GM18951 (cell line): ENCODE results near the gene MDM4.

Source experiments
- POLR2A ChIP-seq: IDR thresholded peaks from 4 replicates; pipeline ENCODE4 v1.6.1; 2011; ENCODE audit warnings: mild to moderate bottlenecking; ENCODE audit not compliant: insufficient read length, insufficient read depth; ENCODE audit errors: extremely low read depth
- in situ Hi-C: fragments of 300-500 bp; cut with MboI; formaldehyde crosslinking; loops from one replicate; pipeline ENCODE4 v1.12.0; 2022; ENCODE audit warnings: low sequenced_read_pairs, mixed read lengths, inconsistent platforms; ENCODE audit not compliant: unreplicated experiment

MDM4 gene

GRCh38 chr1:204499511-204500468 is 16.4 kb upstream of the MDM4 start:
- in situ Hi-C loops = loop anchor here (5.0 kb wide), 1 partner anchor 52 kb away; no protein-coding TSS in a partner anchor
- TF ChIP-seq POLR2A = no peak

GRCh38 chr1:204502241-204502640 is 14.0 kb upstream of the MDM4 start:
- in situ Hi-C loops = loop anchor here (5.0 kb wide), 1 partner anchor 55 kb away; no protein-coding TSS in a partner anchor
- no peak for TF ChIP-seq POLR2A

- no peak for TF ChIP-seq POLR2A
- in situ Hi-C loops = loop anchor here (5.0 kb wide), 1 partner anchor 56 kb away; no protein-coding TSS in a partner anchor
Measured at GRCh38 chr1:204503122-204503912, 12.9 kb upstream of the MDM4 start.

GRCh38 chr1:204503913-204504519 is 12.2 kb upstream of the MDM4 start:
- TF ChIP-seq POLR2A = no peak
- in situ Hi-C loops = loop anchor here (5.0 kb wide), 1 partner anchor 57 kb away; no protein-coding TSS in a partner anchor

GRCh38 chr1:204505674-204506200 is 10.5 kb upstream of the MDM4 start:
- no peak for TF ChIP-seq POLR2A
- in situ Hi-C loops = no loop called here

GRCh38 chr1:204506201-204506968 is 9.8 kb upstream of the MDM4 start:
- in situ Hi-C loops = no loop called here
- TF ChIP-seq POLR2A = no peak

GRCh38 chr1:204506969-204507316 is 9.3 kb upstream of the MDM4 start:
- no peak for TF ChIP-seq POLR2A
- in situ Hi-C loops = no loop called here

GRCh38 chr1:204507317-204508105 is 8.7 kb upstream of the MDM4 start:
- no peak for TF ChIP-seq POLR2A
- in situ Hi-C loops = no loop called here

- in situ Hi-C loops = no loop called here
Measured at GRCh38 chr1:204509186-204509635, 7.0 kb upstream of the MDM4 start.

GRCh38 chr1:204511366-204511765 is 4.8 kb upstream of the MDM4 start:
- no peak for TF ChIP-seq POLR2A
- in situ Hi-C loops = no loop called here

More at GRCh38 chr1:204509186-204509635, 7.0 kb upstream of the MDM4 start:
- no peak for TF ChIP-seq POLR2A

- in situ Hi-C loops = no loop called here
- peak; percentile 34 for TF ChIP-seq POLR2A
Measured at GRCh38 chr1:204513117-204513716, 3.0 kb upstream of the MDM4 start.
